HG03280 (cell line): ENCODE data around the gene CDK5RAP2.
"Not testable (repeated sequence)": the region's sequence is repeated elsewhere in the genome, so short reads cannot be mapped to it uniquely, and the experiment has no call there.

Source experiments
- ATAC-seq: cut with Tn5 transposase; IDR thresholded peaks from one replicate; pipeline ENCODE4 v1.9.1; 2021; ENCODE audit warnings: mild to moderate bottlenecking, moderate library complexity; ENCODE audit not compliant: unreplicated experiment

CDK5RAP2 gene

DNA sequence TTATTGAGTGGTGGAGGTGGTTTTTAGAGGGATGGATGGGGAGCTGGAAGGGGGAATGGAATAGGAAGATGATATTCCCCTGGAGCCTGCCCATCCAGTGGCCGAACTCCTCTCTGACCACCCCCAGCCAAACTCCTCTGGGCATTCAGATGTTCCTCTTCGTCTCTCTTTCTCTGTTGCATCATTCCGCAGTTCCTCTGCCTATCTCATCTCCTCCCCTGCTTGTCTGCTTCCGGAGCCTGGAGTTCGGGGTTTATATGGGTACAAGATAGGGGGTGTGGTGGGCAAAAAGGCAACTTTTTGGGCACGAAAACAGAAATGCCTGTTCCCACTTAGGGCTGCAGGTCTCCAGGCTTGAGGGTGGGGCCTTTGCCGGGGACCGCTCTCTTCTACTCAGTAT is 12.2 kb upstream of the CDK5RAP2 start:
- ATAC-seq = no peak

DNA sequence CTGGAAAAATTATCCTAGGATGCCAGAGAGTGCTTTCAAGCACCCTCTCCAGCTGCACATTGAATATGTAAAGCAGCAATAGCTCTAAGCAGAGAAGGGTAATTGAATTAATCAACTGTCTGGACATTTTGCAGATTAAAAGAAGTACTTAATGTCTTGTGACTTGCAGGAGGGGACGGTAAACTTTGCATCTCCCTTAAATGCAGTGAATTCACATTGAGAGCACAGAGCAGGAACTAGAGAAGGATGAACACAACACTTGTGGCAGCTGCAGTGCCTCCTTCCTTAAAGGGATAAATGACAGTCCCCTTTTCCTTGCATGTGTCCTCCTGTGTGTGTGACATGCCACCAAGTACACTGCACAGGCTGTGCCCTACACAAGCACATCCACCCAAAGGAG is 7.4 kb upstream of the CDK5RAP2 start:
- ATAC-seq = no peak

DNA sequence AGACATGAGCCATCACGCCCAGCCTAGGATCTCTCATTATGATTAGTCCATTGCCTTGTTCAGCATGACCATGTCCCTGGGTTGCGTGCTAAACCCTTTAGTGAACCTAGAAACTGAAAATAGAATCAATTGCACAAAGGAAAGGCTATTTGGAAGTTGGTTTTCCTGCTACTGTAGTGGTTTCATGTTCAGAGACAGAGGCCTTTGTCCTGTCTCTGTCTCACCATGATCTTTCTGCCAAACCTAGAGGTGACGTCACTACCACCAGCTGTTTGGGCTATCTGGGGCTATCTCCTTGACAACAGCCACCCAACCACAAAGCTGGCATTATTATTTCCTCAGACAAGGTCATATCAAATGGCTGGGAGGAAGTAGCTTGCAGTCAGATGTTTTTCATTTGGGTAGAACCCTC is 4.0 kb upstream of the CDK5RAP2 start:
- ATAC-seq = peak; percentile 48

DNA sequence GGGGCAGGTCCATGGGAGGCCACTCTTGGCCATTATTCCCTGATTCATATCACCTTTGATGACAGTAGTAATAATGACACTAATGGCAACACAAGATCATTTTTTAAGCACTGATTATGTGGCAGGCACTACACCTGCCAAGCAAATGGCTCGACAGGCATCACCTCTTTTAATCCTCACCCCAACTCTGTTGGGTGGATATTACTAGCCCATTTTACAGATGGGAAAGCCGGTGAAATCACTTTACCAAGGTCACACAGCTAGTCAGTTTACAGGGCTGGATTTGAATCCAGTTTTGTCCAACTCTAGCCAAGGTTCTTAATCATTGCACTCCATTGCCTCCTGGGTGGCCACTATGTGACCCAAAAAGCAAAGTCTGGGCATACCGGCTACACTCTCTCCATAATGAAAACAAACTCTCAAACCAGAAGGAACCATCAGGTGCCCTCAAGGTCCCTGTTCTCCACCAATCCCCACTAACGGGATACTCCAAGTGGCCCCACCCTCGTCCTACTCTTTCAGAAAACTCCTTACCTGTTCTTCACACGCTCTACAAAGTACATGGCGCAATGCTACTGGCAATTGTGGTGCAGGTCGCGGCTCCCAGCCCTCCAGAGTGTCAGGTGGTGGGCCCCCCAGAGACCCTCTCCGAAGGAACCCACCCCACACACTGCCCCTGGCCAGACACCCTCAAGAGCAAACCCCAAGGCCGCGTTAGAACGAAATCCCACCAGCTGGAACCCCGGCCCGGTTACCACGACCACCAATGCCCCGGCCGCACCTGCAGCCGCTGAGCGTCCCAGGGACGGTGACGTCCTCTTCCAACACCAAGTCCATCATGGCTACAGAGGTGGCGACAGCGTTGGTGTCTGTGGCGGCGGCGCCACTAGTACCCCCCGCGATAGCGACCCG is 572 bp downstream of the CDK5RAP2 start:
- ATAC-seq = peak; percentile 35

DNA sequence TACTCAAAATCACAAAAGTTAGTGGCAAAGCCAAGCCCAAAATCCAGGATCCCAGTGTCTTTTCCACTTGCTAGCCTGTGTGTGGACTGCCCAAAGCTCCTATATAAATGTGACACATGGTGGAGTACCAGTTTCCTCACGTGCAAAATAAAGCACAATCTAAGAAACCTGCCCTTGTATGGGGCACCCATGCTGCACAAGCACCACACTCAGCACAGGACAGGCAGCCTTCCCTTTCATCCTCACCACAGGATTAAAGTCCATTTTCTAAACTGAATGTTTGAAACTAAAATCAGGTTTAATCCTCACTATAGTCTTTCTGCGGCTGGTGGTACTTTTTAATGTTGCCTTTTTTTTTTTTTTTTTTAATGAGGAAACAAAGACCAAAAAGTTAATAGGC is 5.5 kb downstream of the CDK5RAP2 start:
- ATAC-seq = no peak

DNA sequence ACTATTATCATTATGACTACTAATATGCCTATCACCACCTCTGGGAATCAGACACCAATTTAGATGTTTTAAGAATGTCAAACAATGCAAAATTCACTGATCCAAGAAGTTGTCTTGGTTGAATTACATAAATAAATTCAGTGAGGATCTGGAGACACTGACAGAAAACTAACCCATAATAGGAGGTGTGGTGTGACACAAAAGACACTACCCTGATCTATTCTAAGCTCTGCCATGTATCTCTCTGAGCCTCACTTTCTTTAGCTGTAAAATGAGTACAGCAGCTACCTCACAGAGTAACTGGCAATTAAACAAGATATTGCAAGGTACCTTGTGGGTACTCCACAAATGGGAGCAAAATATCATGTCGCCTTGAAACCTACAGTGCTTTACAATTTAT is 7.5 kb downstream of the CDK5RAP2 start:
- no peak for ATAC-seq

DNA sequence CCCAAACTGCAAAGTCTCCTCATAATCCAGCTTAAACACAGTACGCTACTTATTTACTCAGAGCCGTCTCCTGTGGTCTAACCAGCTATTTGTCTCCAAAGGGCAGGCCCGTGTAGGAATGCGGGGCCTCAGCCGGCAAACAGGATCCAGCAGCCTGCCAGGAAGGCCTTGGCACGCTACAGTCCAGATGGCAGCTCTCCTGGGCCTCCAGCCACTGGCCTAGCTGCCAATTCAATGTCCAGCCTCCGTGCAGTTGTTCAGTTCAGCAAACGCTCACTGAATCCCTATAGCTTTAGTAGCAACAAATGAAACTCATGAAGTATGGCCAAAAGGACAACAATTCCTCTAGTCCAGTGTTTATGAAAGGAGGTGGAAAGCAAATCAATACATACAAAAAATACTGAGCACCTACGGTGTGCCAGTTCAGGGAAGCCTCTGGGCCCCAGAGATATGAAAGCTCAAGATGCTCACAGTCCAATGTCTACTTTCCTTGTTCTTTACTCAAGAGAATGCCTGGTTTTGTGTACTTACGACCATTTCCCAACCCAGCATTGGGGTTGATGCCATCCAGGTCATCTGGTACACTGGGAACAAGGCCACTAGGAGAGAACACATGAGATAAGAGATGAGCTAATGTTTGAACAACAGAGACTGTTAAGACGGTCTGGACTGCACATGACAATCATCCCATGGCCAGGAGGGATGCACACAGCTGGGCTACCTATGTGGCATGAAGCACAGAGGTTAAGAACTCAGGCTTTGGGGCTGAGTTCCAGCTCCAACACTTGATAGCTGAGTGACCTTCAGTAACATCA is 8.3 kb downstream of the CDK5RAP2 start:
- no peak for ATAC-seq

DNA sequence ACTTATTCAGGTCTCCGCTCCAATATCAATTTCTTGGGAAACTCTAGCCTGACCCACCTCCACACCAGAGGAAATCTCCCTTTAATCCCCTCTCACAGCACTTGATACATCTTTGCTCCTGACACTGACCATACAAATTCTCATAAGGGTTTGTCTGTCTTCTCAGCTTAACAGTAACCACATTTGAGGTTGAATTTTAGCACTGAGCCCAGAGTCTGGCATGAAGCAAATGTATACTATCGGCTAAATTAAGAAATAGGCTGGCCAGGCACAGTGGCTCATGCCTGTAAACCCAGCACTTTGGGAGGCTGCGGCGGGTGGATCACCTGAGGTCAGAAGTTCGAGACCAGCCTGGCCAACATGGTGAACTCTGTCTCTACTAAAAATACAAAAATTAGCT is 9.7 kb downstream of the CDK5RAP2 start:
- ATAC-seq = no peak

DNA sequence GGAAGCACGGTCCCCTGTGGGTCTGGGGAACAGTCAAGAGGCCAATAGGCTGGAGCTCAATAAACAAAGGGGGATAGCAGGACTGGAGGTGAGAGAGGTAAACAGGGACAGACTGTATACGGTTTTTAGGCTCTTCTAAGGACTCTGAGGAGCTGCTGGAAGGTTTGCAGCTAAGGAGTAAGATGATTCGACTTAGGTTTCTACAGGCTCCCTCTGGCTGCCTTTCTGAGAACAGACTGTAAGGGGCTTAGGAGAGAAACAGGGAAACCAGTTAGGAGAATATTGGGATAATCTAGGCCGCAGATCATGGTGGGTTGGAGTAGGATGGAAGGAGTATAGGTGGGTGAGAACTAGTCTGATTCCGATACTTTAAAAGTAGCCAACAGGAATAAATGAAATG is 10.4 kb downstream of the CDK5RAP2 start:
- no peak for ATAC-seq

DNA sequence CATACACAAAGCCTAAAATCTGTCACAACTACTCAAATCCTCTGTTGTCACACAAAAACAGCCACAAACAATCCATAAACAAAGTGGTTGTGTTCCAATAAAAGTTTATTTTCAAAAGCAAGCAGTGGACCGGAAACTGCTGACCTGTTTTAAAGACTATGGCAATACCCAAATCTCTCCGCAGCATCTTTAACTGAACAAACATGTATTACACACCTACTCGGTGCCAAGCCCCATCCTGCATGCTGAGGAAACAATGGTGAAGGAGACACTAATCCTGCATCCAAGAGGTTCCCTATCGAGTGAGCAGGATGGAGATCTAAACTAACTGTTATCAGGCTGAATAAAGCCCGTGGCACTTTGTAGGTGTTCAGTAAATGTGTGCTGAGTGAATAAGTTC is 11.2 kb downstream of the CDK5RAP2 start:
- no peak for ATAC-seq

DNA sequence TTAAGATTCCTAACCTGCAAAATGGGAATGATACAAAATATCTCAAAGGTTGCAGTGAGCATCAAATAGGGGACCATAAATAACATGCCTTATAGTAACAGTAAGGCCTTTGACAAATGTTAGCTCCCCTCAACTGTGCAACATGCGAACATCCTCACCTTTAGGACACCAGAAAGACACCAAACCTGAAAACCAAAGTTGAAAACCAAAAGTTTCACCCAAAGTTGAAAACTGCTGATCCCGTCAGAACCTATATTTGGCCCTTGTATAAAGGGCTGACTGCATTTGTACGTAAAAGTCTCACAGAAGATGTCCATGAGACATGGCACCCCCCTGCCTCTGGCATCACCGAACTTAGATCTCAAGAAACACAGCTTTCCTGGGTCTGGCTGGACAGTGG is 12.1 kb downstream of the CDK5RAP2 start:
- no peak for ATAC-seq

DNA sequence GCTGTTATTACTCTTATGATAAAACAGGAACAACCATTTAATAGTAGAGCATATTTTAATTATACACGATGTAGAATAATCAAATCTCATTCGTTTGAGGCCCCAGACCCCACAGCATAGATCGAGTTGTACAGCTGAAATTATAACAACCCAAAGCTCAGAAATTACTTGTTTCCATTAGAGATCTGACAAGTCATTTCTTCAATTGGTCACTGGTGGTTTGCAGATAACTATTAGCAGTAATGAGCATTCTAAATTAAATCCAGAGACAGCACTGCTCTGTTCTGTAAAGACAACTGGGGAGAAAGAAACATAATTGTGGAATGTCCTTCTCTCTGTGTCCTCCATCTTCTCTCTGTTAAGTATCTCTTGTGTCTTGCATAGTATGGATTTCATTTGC is 12.9 kb downstream of the CDK5RAP2 start:
- no peak for ATAC-seq

DNA sequence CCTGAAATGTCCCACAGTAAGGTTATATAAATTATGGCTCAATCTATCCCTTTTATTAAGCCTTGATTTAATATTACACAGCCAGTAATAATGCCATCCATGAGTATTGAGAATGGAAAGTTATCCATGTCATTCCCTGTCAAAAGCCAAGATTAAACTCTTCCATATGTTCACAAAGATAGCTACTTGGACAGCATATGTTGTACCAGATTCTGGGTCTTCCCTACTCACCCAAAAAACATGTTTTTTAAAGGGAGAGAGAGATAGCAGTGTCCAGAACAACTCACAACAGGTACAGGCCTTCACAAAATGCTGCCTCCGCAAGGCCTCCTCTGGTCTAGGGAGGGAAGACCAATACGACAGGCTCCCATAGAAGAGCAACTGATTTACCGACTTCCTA is 15.4 kb downstream of the CDK5RAP2 start:
- ATAC-seq = no peak

DNA sequence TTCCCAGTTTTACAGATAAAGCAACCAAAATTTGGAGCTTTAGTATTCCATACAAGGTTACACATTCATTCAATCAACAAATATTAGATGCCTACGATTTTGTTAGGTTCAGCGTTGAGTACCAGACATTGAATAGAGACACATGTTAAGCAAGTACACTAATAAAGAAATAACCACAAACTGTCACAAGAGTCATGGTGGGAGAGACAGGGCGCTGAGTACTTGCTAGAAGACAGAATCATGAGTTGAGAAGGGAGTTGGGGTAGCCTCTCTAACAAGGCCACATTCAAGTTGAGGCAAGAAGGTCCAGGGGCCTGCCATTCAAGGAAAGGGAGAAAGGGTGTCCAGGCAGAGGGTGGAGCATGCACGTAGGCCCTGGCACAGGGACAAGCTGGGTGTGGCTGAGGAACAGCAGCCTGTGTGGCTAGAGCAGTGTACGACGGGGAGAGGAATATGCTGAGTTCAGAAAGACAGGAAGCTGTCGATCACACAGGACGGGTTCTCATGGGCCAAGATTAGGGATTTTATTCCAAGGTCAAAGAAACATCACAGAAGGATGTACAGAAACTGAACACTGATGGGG is 17.0 kb downstream of the CDK5RAP2 start:
- no peak for ATAC-seq

DNA sequence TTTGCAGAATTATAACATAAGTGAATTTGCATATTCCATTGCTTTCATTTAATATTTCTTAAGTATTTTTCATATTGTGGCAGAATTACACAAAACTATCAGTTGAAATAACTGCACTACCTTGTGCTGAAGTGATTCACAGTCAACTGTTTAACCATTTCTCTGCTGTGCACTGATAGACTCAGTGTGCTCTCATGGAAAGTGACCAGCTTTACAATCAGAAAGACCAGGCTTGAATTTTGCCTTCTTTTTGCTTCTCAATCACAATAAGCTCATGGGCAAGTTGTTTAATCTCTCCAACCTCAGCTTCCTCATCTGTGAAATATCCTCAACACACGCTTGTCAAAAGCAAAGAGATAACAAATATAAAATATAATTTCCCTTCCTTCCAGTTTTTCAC is 18.3 kb downstream of the CDK5RAP2 start:
- no peak for ATAC-seq

DNA sequence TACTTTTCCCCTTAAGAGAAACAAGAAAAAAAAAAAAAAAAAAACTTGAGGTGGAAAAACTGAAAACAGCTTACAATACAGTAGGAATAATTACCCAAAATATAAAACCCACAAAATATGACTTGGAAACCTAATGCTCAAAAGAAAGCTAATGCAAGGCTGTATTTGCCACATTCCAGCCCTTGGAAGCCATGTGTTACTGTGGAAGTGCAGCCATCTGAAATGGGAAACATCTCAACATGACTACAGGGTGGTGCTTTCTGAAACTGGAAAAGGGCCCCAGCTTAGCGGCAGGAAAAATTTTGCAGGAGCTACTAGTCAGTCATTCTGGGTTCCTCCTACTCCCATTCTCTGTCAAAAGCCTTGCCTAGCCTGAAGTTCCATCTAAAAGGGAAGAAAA is 20.4 kb downstream of the CDK5RAP2 start:
- no peak for ATAC-seq

DNA sequence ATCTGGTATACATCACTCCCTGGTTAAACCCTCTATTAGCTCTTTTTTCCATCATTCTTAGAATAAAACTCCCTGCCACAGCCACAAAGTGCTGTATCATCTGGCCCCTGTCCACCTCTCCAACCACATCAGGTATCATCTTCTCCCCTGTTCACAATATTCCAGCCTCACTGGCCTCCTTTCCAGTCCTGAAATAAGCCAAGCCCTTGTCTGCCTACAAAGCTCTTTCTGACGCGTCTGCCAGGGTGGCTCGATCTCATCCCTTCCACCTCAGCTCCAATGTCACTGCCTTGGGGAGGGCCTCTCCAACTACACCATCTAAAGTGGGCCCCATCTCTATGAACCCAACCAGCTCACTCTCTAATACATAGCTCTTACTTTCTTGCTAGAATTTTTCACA is 21.5 kb downstream of the CDK5RAP2 start:
- no peak for ATAC-seq

DNA sequence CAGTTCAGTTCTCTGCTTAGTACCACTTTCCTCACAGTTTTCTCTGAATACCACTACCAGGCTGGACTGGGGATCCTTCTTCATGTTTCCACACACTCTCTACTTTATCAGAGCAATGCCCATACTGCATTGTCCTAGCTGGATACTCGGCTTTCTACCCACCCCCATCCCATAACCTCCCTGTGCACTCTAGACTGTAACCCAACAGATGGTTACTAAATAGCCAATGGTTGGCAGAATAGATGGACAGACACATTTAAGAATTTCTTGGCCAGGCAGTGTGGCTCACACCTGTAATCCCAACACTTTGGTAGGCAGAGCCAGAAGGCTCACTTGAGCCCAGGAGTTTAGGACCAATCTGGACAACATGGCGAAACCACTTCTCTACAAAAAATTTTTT is 22.8 kb downstream of the CDK5RAP2 start:
- no peak for ATAC-seq

DNA sequence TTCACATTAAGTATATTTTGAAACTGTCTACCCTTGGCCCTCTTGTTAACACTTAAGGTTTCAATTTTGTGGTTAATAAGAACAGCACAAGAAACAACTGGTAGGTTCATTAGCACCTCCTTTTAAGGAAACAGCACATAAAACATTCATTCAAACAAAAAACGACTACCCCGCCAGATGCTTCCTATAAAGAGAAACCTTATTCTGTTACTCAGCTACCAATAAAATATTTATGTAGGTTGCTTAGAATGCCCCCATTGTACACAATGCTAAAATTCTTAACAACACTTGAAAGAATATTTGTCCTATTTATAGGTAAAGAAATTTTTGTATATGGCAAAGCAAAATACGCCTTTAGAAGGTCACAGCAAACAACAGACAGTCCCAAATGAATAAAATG is 23.2 kb downstream of the CDK5RAP2 start:
- ATAC-seq = no peak

DNA sequence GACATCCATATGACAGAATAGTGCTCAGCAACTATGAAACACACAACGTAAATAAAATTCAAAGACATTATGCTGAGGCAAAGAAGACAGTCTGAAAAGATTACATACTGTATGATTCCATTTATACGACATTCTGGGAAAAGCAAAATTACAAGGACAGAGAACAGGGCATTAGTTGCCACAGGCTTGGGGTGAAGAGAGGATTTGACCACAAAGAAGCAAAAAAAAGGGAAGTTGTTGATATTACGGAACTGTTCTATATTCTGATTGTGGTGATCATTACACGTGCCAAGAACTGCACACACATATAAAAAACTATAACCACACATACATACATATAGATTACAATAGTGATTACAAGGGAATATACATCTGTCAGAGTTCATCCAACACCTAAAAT is 24.1 kb downstream of the CDK5RAP2 start:
- no peak for ATAC-seq

DNA sequence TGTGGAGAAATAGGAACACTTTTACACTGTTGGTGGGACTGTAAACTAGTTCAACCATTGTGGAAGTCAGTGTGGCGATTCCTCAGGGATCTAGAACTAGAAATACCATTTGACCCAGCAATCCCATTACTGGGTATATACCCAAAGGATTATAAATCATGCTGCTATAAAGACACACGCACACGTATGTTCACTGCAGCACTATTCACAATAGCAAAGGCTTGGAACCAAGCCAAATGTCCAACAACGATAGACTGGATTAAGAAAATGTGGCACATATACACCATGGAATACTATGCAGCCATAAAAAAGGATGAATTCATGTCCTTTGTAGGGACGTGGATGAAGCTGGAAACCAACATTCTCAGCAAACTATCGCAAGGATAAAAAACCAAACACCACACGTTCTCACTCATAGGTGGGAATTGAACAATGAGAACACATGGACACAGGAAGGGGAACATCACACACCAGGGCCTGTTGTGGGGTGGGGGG is 27.7 kb downstream of the CDK5RAP2 start:
- not testable (repeated sequence) for ATAC-seq
